HG02970 (cell line): ENCODE measurements around the gene TRIM17.
A peak's percentile ranks its signal among the peaks of the same experiment; 100 is the strongest.

Experiments used
- ATAC-seq: cut with Tn5 transposase; IDR thresholded peaks from one replicate; pipeline ENCODE4 v1.9.1; 2021; ENCODE audit warnings: mild to moderate bottlenecking, moderate library complexity, moderate number of reproducible peaks; ENCODE audit not compliant: unreplicated experiment, low FRiP score

Gene TRIM17, protein sequence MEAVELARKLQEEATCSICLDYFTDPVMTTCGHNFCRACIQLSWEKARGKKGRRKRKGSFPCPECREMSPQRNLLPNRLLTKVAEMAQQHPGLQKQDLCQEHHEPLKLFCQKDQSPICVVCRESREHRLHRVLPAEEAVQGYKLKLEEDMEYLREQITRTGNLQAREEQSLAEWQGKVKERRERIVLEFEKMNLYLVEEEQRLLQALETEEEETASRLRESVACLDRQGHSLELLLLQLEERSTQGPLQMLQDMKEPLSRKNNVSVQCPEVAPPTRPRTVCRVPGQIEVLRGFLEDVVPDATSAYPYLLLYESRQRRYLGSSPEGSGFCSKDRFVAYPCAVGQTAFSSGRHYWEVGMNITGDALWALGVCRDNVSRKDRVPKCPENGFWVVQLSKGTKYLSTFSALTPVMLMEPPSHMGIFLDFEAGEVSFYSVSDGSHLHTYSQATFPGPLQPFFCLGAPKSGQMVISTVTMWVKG

GRCh38 chr1:228416217-228416933, at the start of gene TRIM17:
Gene TRIM17, minus strand, starts transcription at chr1:228416861. Its CDS starts 1,789 bp downstream, at chr1:228415072.
- no peak for ATAC-seq

DNA sequence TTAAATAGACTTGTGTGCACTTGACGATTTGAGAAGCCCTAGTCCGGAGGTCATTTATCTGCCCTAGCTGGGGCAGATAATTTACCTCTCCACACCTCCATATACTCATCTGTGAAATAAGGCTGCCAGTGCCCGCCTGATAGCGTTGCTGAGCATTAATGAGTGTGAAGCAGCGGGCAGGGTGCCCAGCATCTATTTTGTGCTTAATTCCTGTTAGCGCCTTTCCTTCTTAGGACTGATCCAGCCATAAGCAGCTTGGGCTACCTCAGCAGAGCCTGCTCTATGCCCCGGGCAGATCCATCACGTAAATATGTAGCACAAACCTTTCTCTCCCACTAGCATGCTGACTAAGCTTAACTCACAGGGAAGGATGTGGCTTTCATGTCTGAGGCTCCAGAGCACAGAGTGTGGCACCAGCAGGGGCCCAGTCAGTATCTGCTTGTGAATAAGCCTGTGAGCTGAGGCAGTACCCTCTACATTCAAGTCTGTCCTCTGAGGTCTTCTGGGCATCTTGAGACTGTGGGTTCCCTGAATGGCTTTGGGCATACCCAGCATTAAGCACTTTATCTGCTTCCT, 49.0 kb upstream of the TRIM17 start:
- no peak for ATAC-seq

- no peak for ATAC-seq
Observed at GRCh38 chr1:228465141-228465540, 48.5 kb upstream of the TRIM17 start.

DNA sequence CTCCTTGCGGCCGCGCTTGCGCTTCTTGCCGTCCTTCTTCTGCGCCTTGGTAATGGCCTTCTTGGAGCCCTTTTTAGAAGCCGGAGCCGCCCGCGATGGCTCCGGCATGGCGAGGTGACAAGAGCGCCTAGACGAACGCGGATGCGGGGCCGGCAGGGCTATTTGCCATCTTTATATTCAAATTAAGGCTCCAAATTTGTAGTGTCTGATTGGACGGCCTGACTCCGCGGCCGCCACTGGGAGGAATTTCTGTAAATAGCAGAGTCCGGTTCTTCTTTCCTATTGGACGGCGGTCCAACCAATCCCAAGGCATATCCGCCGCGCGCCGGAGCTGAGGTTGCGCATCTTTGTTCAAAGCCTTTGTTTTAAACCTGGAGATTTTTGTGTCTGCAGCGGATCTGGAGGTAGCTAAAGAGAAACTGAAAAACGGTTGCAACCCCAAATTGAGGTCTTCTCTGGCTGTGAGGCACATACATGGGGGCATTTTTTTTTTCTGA, 47.9 kb upstream of the TRIM17 start:
- peak; percentile 70 for ATAC-seq

- ATAC-seq, result no peak
Observed at GRCh38 chr1:228463559-228464455, 47.1 kb upstream of the TRIM17 start.

- ATAC-seq, result no peak
Observed at GRCh38 chr1:228463009-228463558, 46.4 kb upstream of the TRIM17 start.

- no peak for ATAC-seq
Observed at GRCh38 chr1:228462560-228462959, 45.9 kb upstream of the TRIM17 start.

DNA sequence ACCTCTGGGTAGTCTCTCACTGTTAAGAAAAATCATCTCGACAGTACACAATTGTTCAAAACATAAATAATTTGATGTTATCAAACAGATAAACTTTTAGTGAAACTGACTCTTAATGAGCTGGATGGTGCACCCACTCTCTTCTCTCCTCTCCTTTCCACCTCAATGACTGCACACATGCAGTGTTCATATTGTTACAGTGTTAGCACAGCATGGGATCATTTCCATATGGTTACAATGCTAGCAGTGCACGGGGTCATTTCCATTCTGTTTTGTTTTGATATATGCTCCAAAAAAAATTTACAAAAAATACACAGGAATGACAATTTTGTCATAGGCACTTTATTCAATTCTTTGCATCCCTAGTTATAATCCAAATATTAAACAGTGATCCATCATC, 44.2 kb upstream of the TRIM17 start:
- no peak for ATAC-seq

DNA sequence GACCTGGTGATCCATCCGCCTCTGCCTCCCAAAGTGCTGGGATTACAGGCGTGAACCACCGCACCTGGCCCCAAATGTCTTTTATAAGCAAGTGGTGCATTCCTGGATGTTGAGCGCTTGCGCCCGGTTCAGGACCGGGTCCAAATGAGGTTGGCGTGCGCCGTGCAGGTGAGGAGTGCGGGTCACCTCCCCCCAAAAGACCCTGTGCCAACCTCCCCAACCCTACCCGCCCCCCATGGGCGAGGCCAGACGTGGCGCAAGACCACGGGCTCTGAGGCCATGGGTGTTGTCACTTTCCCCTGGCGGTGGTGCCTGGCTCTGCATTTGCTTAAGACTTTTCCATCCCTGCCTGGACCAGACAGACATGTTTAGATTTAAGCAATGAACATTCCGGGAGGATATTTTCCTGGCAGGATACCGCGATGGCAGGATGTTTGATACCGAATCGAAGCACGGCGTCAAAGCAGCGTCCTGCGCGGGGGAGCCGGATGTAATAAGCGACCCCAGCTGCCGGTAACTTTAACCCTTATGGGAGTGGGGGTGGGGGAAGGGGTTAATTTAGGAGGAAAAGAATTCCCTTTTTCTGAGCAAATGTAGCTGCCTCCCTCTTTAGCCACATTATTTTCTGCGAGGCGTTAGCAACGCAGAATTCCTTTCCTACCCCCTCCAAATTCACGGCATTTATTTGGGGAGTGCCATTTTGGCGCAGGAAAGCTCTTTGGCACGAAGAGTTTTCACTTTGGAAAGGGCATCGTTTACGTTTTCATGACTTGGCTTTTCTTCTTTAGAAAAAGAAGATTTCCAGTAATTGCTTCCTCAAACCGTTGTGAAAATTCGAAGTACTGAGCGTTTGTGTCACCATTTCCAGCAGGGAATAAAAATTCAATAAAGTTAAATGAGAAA, 42.7 kb upstream of the TRIM17 start:
- no peak for ATAC-seq

DNA sequence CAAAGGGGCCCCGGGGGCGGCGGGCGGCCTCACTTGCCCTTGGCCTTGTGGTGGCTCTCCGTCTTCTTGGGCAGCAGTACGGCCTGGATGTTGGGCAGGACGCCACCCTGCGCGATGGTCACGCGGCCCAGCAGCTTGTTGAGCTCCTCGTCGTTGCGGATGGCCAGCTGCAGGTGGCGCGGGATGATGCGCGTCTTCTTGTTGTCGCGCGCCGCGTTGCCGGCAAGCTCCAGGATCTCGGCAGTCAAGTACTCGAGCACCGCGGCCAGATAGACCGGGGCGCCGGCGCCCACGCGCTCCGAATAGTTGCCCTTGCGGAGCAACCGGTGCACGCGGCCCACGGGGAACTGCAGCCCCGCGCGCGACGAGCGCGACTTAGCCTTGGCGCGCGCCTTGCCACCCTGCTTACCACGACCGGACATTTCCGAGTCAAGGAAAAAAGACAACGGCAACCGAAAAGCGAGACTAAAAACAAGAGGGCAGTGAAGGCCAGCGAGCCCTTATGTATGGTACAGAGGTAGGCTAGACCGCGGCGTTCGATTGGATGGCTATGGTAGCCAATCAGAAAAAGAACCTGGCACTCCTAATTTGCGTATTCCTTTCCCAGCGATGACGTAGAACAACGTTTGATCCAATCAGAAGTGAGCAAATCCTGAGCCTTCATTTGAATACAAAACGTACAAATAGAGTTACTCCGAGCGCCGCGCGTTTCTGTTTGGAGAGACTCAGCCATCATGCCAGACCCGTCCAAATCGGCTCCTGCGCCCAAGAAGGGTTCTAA, 40.9 kb upstream of the TRIM17 start:
- ATAC-seq, result peak; percentile 66

DNA sequence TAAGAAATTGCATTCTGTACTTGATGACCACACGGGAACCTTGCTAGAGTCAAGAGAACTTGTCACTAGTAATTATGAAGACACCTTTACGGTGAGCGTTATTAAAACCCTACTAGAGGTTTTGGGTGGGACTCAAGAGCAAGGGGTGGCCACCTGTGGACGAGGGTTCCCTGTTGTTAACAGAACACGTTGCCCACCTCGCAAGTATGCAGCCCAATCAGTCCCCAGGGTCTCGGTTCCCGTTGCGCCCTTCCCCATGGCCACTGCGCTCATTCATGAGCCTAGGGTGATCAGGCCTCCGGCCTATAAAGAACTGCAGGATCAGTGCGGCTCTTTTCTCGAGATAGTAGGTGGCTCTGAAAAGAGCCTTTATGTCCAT, 40.3 kb upstream of the TRIM17 start:
- ATAC-seq, result peak; percentile 3

DNA sequence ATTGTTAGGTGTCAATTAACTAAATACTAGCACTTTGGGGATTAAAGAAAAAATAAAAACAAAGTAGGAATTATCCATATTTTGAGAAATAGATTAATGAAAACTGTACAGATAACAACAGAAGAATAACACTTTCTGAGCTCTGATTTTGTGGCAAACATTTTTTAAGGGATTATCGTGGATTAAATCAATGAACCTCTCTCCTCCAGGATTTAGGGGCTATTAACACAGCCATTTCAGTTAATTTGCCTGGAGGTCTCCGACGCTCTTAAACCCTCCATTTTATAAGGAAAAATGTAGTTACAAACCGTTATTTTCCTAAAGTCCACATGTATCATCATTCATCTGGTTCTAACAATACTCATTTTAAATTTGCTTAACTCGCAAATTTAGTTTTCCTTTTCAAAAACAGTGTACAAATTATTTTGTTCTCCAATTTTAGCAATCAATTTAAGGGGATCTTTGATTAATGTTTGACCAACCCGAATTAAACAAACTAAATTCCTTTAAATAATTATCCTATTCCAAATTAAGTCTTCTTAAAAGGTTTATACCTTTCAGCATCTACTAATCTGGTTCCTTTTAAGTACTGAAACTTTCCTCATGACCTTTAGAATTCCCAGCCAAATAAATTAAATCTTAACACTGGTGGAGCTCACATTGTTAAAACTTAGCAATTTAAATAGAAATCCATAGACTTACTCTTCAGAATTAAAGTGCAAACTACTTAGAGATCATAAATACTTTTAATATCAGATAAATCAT, 39.8 kb upstream of the TRIM17 start:
- ATAC-seq, result no peak

GRCh38 chr1:228455715-228456114, 39.1 kb upstream of the TRIM17 start:
- ATAC-seq, result no peak

DNA sequence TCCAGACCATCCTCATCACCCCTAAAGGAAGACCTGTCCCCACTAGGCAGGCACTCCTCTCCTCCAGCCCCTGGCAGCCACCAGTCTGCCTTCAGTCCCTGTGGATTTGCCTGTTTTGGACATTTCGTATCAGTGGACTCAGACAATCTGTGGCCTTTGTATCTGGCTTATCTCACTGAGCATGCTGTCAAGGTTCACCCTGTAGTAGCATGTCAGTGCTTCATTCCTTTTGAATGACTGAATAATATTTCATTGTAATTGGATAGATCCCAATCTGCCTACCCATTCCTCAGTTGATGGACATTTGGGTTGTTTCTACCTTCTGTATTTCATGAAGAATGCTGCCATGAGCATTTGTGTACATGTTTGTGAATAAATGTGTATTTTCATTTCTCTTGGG, 37.6 kb upstream of the TRIM17 start:
- no peak for ATAC-seq

DNA sequence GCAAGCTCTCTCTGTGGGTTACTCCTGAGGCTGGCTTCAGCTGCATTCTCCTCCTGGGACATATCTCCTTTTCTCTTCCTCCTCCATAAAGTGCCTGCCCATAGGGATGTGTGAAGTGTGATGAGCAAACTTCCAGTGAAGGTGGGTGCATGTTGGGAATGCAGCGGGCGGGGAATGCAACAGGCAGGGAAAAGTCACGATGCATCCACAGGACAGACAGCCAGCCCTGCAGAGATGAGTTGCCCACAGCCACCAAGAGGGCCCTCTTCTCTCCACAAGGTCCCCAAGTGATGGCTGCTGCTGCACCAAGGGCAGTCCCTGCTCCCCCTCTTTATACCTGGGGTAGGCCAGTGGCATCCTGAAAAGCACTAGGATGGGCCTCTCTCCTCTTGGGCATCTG, 37.0 kb upstream of the TRIM17 start:
- ATAC-seq, result no peak

DNA sequence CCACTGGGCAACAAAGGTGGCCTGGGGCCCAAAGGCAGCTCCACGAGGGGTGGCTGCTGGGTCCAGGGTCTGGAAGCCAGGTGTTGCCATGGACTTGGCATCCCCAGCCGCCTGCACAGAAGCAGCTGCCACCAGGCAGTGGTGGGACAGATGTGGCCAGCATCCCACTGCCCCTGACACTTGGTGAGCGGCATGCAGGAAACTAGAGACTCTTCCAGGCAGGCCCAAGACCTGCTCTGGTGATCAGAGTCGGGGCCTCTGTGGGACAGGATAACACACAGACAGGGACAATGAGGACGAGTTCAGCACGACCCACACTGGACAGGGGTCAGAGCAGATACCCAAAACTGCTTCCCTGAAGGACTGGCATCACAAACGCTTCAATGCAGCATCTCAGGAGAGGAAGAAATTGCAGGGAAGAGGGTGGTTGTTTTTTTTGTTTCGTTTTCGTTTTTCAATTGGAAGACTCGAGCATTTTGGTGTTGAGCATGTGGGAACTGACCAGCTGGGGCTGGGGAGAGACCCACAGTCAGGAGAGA, 36.4 kb upstream of the TRIM17 start:
- ATAC-seq, result no peak
